MG63 (cell line): ENCODE results near the gene PLAC9. TPM values are rescaled to one million over a fixed set of nuclear protein-coding genes. Genes with fewer than 3 reads are reported as not detected.
"Not testable (repeated sequence)": the region's sequence is repeated elsewhere in the genome, so short reads cannot be mapped to it uniquely, and the experiment has no call there.

Source experiments
- DNase-seq: peaks from one replicate; pipeline ENCODE4 v3.0.0-alpha.2; 2020
- H3K27me3 ChIP-seq: fragments of 250-450 bp; sonication (Bioruptor Pico); 2 replicates; pipeline ENCODE4 v1.5.1; 2020; ENCODE audit warnings: mild to moderate bottlenecking, moderate library complexity
- H3K36me3 ChIP-seq: fragments of 250-450 bp; sonication (Bioruptor Pico); 2 replicates; pipeline ENCODE4 v1.5.1; 2020; ENCODE audit warnings: mild to moderate bottlenecking, moderate library complexity
- H3K4me3 ChIP-seq: fragments of 250-450 bp; sonication (Bioruptor Pico); 2 replicates; pipeline ENCODE4 v1.5.1; 2020; ENCODE audit warnings: mild to moderate bottlenecking, moderate library complexity
- H3K9me3 ChIP-seq: fragments of 250-450 bp; sonication (Bioruptor Pico); 2 replicates; pipeline ENCODE4 v1.5.1; 2020; ENCODE audit warnings: mild to moderate bottlenecking, moderate library complexity
- total RNA-seq: library from RNA; depleted of rRNA; stranded (reverse); fragments of >200 nt; shearing (Covaris generic); gene quantifications from 2 replicates; pipeline ENCODE4 v1.2.3, GENCODE V29; 2014; ENCODE audit warnings: low replicate concordance

The PLAC9 gene
- total RNA-seq, 1 experiment from 2014 or later = 2.8 TPM

- DNase-seq, H3K27me3 ChIP-seq, H3K9me3 ChIP-seq, H3K4me3 ChIP-seq, H3K36me3 ChIP-seq: not testable (repeated sequence)
Measured at GRCh38 chr10:80133687-80134086, 1.2 kb downstream of the PLAC9 start.

- DNase-seq = peak; percentile 99
- Histone ChIP-seq H3K4me3 (no peak overlapping the region), H3K36me3 (no peaks in the 10 kb centered on the region), H3K27me3 (no peaks in the 10 kb centered on the region), H3K9me3 (no peaks in the 10 kb centered on the region)
Measured at GRCh38 chr10:80136134-80136571, 3.6 kb downstream of the PLAC9 start.

GRCh38 chr10:80137031-80137862 is 4.7 kb downstream of the PLAC9 start:
- no peaks in the 10 kb centered on the region for H3K9me3 ChIP-seq
- no peaks in the 10 kb centered on the region for H3K27me3 ChIP-seq
- no peak overlapping the region for H3K4me3 ChIP-seq
- H3K36me3 ChIP-seq = no peaks in the 10 kb centered on the region
- DNase-seq = peak; percentile 93

- Histone ChIP-seq H3K9me3 (no peaks in the 10 kb centered on the region), H3K27me3 (no peaks in the 10 kb centered on the region), H3K4me3 (no peak overlapping the region), H3K36me3 (no peaks in the 10 kb centered on the region)
- DNase-seq = no peak
Measured at GRCh38 chr10:80137920-80138319, 5.4 kb downstream of the PLAC9 start.

DNA sequence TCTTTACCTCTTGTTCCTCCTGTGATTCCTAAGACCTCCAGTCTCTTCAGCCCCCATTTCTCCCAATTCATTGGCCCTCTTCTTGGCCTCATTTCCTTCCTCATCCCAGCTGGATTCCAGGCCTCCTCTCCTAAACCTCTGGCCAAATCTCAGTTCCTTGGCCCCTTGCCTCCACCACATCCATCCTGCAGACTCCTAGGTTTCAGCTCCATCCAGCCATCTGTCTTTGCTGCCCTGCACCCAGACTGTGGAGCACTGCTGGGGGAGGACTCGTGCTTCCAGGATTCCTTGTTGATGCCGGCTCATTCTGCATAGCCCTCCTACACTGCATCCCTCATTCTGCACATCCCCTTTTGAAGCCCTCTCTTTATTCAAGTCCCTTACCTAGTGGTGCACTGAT is 6.7 kb downstream of the PLAC9 start:
- Histone ChIP-seq H3K36me3 (no peaks in the 10 kb centered on the region), H3K9me3 (no peaks in the 10 kb centered on the region)

GRCh38 chr10:80140251-80140650 is 7.7 kb downstream of the PLAC9 start:
- no peak for DNase-seq
- H3K9me3 ChIP-seq = no peaks in the 10 kb centered on the region
- H3K36me3 ChIP-seq = no peaks in the 10 kb centered on the region
- no peaks in the 10 kb centered on the region for H3K27me3 ChIP-seq
- no peak overlapping the region for H3K4me3 ChIP-seq

More for the DNA sequence above, 6.7 kb downstream of the PLAC9 start:
- DNase-seq = no peak
- Histone ChIP-seq H3K27me3 (no peaks in the 10 kb centered on the region), H3K4me3 (no peak overlapping the region)

DNA sequence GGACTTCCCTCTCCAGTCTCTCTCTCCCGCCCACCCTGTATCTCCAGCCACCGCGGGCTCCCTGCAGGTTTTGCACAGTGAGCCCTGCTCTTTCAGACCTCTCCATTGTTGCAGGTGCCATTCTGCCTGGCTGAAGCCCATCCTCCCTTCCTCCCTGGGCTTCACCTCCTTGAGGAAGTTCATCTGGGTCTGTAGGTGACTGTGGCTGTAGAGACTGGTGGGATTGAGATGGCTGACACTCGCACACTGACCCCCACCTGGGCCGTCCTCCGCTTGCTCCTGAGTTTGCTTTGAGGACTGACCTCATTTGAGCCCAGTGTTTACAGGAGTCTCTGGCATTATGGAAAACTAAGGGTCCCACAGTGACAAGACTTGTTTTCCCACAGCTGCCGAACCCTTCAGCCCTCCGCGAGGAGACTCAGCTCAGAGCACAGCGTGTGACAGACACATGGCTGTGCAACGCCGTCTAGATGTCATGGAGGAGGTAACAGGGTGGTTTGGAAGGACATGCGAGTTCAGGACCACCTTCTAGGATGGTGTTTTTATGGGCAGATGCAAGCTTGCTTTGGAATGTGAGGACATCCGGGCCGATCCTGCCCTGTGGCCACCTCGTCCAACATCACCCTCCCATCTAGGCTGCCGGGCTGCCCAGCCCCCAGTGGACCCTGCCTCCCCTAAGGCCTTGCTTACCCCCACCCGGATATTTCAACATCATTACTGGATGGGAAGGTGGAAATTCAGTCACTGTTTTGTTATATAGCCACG is 9.3 kb downstream of the PLAC9 start:
- Histone ChIP-seq H3K36me3 (peaks cover under 1% of the 10 kb centered on the region), H3K27me3 (no peaks in the 10 kb centered on the region), H3K4me3 (no peak overlapping the region), H3K9me3 (no peaks in the 10 kb centered on the region)
- DNase-seq = no peak

DNA sequence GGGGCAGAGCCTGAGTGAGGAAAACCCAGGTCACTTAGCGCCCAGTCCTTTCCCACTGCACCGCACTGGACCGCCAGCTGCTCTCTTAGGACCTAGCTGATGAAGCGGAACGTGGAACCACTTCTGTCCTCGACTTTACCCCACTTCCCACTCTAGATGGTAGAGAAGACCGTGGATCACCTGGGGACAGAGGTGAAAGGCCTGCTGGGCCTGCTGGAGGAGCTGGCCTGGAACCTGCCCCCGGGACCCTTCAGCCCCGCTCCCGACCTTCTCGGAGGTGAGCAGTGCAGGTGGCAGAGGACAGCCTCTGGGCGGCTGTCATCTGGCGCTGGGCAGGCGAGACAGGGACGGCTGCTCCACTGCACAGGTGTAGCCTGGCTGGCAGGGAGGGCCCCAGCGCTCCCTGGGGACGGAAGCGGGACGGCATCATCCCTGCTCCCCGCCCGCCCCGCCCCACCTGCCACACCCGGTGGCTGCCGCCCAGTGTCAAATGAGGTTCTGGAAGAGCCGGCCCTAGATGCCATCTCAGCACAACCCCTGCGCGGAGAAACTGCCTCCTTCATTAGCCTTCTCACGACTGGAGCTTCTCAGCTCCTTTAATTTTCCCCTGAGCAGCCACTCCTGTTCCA is 11.7 kb downstream of the PLAC9 start:
- H3K36me3 ChIP-seq = peaks cover 21% of the 10 kb centered on the region
- no peaks in the 10 kb centered on the region for H3K9me3 ChIP-seq
- no peak overlapping the region for H3K4me3 ChIP-seq
- DNase-seq = no peak
- H3K27me3 ChIP-seq = no peaks in the 10 kb centered on the region

- H3K27me3 ChIP-seq = no peaks in the 10 kb centered on the region
- H3K4me3 ChIP-seq = no peak overlapping the region
- peaks cover 27% of the 10 kb centered on the region for H3K36me3 ChIP-seq
- H3K9me3 ChIP-seq = no peaks in the 10 kb centered on the region; the same call in none of the 2 replicates
- no peak for DNase-seq
Measured at GRCh38 chr10:80144696-80145131, 12.2 kb downstream of the PLAC9 start.

DNA sequence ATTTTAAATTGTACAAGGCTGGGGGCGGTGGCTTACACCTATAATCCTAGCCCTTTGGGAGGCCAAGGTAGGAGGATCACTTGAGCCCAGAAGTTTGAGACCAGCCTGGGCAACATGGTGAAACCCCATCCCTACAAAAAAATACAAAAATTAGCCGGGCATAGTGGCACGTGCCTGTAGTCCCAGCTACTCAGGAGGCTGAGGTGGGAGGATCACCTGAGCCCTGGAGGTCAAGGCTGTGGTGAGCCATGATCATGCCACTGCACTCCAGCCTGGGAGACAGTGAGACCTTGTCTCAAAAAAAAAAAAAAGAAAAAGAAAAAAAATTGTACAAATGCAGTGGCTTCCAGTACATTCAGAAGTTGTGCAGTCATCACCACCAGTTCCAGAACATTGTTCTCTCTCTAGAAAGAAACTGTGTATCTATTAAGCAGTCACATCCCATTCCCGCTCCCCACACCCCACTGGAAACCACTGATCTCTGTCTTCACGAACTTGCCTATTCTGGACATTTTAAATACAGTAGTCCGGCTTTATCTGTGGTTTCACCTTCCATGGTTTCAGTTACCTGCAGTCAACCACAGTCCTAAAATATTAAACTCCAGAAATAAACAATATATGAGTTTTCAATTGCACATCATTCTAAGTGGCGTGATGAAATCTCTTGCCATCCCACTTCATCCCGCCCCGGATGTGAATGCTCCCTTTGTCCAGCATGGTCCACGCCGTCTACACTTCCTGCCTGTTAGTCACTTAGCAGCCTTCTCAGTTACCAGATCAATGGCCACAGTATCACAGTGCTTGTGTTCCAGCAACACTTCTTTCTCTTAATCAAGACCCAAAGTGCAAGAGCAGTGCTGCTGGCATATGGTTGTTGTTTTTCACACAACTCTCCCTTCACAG is 13.1 kb downstream of the PLAC9 start:
- peaks cover 36% of the 10 kb centered on the region for H3K36me3 ChIP-seq
- H3K27me3 ChIP-seq, H3K9me3 ChIP-seq, H3K4me3 ChIP-seq: not testable (repeated sequence)
- peak; percentile 54 for DNase-seq

- no peaks in the 10 kb centered on the region for H3K27me3 ChIP-seq
- H3K36me3 ChIP-seq = peaks cover 49% of the 10 kb centered on the region
- DNase-seq = no peak
- peaks cover 7% of the 10 kb centered on the region for H3K9me3 ChIP-seq
- H3K4me3 ChIP-seq = no peak overlapping the region
Measured at GRCh38 chr10:80146918-80147317, 14.4 kb downstream of the PLAC9 start.

GRCh38 chr10:80148166-80148805 is 15.8 kb downstream of the PLAC9 start:
- peaks cover 7% of the 10 kb centered on the region for H3K9me3 ChIP-seq
- no peak for DNase-seq
- no peaks in the 10 kb centered on the region for H3K27me3 ChIP-seq
- H3K36me3 ChIP-seq = peaks cover 63% of the 10 kb centered on the region
- H3K4me3 ChIP-seq = no peak overlapping the region

- Histone ChIP-seq H3K9me3 (peaks cover 7% of the 10 kb centered on the region), H3K4me3 (no peak overlapping the region), H3K36me3 (peaks cover 71% of the 10 kb centered on the region), H3K27me3 (no peaks in the 10 kb centered on the region)
- DNase-seq = no peak
Measured at GRCh38 chr10:80149123-80149522, 16.6 kb downstream of the PLAC9 start.

DNA sequence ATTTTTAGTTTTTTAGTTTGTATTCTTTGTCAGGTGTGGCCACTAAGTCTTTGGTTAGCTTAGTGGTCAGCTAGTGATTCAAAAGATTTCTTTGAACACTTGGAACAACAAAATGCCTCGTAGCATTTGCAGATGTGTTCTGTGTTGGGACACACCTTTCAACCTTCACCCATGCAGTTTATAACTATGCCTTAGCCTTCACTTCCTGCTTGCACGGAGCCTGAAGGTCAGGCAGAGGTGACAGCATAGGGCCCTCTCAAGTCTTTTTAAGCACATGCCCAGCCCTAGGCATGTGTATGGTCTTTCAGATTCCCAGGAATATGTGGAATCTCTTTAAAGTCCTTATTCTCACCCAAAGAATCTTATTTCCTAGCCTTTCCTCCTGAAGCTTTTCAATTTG is 17.6 kb downstream of the PLAC9 start:
- DNase-seq = no peak
- H3K27me3 ChIP-seq = no peaks in the 10 kb centered on the region
- peaks cover 7% of the 10 kb centered on the region for H3K9me3 ChIP-seq
- peaks cover 79% of the 10 kb centered on the region for H3K36me3 ChIP-seq
- H3K4me3 ChIP-seq = no peak overlapping the region

DNA sequence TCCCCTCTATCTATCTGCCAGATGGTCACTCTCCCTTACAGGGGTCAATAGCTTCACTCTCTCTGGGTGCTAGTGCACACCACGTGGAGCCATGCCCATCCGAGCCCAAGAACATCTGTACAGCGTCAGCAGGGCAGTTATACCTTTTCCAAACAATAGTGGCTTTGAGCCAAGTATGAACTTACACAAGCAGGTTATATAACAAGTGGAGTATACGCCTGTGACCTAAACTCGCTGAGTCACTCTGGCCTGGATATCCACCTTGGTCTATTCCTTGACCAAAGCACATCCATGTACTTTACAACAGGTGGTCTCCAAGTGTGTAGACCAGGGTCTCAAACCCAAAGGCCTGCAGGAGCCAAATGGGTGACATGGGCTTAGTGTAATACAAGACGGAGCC is 20.3 kb downstream of the PLAC9 start:
- H3K36me3 ChIP-seq = peaks cover 95% of the 10 kb centered on the region

GRCh38 chr10:80153460-80153859 is 20.9 kb downstream of the PLAC9 start:
- H3K27me3 ChIP-seq = no peaks in the 10 kb centered on the region
- H3K9me3 ChIP-seq = peaks cover 7% of the 10 kb centered on the region
- H3K4me3 ChIP-seq = no peak overlapping the region
- no peak for DNase-seq
- H3K36me3 ChIP-seq = peaks cover 95% of the 10 kb centered on the region

More for the DNA sequence above, 20.3 kb downstream of the PLAC9 start:
- H3K27me3 ChIP-seq = no peaks in the 10 kb centered on the region
- H3K4me3 ChIP-seq = no peak overlapping the region
- peaks cover 7% of the 10 kb centered on the region for H3K9me3 ChIP-seq
- no peak for DNase-seq
